HG02973 (cell line): ENCODE results near the gene DDX41.
"Not testable (repeated sequence)": the region's sequence is repeated elsewhere in the genome, so short reads cannot be mapped to it uniquely, and the experiment has no call there.

Experiments
- ATAC-seq: cut with Tn5 transposase; IDR thresholded peaks from one replicate; pipeline ENCODE4 v1.9.1; 2021; ENCODE audit warnings: moderate library complexity; ENCODE audit not compliant: unreplicated experiment

Gene DDX41

DNA sequence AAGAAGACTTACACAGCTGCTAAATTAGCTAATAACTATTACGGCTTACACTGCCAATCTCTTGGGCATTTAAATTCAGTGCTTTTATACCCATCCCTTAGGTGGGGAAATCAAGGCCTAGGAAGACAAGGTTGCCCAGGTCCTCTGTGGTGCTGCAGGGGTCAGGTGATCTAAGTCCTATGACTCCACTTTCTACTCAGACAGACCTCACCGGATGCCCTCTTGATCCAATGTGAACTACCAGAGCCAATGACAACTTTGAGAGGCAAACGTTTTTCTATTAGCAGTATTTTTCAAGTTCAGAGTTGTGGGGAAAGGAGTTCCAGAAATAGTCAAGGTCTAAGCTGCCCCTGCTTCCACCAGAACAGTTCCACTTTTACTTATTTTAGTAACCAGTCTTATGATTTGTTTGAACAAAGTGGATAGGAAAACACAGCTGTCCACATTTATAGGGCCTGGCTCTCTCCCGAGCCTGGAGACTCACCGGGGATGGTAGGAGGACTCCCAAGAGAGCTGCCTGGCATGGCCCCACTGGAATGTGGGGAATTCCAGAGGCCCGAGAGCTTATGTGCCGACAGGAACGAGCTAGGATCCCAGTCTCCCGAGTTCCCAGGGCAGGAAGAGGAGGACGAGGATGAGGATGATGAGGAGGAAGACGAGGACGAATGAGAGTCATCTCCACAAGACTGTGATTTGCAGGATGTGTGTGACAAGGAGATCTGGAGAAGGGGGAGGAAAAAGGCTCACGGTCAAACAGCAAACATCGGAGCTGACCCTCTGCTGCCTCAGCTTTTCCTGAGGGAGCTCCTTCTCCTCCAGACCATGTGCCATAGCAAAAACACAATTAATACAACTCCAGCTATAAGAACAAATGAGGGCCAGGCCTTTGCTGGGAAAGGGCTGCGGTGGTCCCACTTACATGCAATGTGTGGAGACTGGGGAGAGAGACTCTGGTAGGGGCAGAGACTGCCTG is 20.9 kb upstream of the DDX41 start:
- ATAC-seq, result no peak

DNA sequence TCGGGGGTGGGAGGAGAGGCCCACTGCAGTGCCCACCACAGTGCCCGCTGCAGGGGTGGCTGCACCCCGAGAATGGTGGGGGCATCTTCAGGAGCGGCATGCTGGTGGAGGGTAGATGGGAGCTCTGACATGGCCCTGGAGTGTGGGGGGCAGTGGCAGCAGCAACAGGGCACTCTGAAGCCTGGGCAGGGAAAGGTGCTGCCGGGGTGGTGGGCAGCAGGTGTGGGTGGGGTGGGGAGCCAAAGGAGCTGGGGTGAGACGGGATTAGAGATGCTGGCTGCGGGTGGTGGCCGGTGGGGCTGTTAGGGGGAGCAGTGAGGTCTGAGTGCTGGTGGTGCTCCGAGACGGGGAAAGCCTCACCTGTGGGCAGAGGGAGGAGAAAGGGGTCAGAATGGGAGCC is 19.6 kb upstream of the DDX41 start:
- ATAC-seq, result no peak

GRCh38 chr5:177535125-177535524 is 18.4 kb upstream of the DDX41 start:
- ATAC-seq, result no peak

DNA sequence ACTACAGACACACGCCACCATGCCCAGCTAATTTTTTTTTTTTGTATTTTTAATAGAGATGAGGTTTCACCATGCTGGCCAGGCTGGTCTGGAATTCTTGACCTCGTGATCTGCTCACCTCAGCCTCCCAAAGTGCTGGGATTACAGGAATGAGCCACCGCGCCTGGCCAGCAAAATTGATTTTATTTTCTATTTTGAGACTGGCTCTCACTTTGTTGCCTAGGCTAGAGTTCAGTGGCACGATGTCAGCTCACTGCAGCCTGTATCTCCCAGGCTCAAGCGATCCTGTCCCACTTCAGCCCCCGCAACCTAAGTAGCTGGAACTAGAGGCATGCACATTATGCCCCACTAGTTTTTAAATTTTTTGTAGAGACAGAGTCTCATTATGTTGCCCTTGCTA is 17.7 kb upstream of the DDX41 start:
- ATAC-seq, result not testable (repeated sequence)

GRCh38 chr5:177531209-177531940 is 14.6 kb upstream of the DDX41 start:
- ATAC-seq, result no peak

DNA sequence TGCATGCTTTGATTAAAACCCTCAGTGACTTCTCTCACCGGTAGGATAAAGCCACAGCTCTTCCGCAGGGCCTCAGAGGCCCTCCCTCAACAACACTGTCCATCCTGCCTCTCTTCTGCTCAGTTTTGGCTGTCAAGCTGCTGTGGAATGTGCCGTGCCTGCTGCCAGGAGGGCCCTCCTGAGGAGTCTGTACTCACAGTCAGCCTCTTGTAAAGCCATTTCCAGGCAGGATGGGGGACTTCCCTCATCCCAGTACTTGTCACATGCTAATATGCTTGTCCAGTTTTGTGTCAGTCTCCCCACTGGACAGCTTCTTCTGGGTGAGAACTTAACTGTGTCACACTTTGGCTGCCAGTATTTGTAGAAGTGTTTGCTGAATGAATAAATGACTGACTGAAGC is 13.9 kb upstream of the DDX41 start:
- ATAC-seq, result no peak

- no peak for ATAC-seq
Measured at GRCh38 chr5:177529247-177530203, 12.8 kb upstream of the DDX41 start.

DNA sequence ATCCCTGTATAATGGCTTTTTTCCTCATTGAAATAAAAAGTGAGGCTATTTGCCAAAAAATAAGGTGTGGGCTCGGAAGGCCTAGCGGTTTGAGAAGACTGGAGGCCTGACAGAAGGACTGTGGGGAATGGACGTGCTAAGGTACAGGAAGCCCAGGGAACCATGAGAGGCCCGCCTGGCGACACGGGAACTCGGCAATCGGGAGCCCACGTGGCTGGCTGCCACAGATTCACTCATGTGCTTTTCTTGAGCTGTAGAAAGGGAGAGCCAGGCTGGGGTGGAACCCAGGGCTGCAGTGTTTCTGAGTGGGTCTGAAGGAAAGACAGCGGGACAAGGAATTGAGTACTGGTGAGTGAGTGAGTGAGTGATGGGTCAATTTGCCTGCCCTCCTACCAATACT is 11.9 kb upstream of the DDX41 start:
- ATAC-seq, result no peak

DNA sequence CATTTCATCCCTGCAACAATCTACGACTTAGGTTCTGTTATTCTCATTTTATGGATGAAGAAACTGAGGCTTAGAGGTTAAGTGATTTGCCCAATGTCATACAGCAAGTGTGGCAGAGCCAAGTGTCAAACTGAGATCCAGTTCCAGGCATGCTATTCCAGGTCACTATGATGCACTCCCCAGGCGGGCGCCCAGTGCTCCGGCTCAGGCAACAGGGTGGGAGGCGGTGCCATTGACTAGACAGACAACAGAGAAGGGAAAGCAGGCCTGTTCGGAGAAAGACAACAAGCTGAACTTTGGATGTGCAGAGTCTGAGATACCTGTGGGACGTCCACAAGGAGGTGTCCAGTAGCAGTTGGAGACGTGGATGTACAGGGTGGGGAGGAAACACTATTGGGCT is 10.8 kb upstream of the DDX41 start:
- ATAC-seq, result no peak

DNA sequence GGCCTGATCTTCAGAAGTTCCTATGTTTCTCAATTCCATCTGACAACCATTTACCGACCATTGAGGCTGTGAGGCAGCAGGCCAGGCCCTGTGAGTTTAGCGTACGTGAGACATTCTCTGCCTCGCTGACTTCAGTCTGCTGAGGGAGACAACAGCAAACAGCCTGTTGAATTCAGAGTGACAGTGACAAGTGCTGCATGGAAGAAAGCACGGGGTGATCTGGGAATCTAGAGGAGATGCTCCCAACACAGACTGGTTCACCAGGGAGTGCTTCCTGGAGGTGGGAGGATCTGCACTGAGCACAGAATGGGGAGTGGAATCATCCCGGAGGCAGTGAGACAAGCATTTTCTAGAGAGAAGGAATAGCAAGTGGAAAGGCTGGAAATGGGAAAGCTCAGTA is 10.0 kb upstream of the DDX41 start:
- no peak for ATAC-seq

DNA sequence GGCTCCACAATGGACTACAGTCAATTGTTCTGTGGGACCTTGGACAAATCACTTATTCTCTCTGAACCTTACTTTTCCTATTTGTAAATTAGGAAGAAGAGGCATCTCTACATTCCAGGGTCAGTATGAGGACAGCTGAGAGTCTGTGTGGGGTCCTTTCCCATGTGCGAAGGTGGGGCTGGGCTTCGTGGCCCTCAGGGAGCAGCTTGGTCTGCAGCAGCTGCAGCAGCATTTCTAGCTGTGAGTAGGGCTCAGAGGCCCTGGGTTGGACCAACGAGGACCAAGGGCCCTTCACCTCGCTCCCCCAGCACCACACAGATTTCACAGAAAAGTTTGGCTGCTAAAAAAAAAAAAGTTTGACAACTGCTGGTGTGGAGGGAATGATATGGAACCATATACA is 9.4 kb upstream of the DDX41 start:
- no peak for ATAC-seq

DNA sequence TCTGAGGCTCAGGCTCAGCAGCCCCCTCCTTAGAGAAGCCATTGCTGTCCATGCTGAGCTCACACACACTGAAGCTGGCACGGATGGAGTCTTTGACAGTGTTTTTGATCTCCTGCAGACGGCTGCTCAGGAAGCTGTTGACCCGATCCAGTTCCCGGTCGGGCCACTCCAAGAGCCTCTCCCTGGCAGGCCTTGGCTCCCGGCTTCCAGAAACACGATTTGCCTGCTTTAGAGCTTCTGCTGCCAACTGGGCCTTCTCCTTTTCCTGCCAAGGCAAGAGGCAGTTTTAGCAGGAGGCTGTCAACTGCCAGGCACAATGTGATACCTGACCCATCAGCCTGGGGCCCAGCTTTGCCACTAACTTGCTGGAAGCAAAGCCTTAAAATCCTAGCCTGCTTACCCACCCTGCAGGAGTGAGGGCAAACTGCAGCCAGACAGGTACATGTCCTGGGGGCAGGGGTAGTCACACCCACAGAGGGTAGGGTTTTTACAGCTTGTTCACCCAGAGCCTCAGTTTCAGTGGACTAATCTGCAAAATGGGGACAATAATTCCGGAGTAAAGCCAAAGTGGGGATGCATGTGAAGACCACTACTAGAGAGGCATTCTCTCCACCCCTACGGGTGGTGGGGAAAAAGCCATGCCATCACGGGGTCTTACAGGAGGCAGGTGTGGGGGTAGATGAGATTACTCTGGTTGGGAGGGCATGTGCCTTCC is 8.3 kb upstream of the DDX41 start:
- no peak for ATAC-seq

DNA sequence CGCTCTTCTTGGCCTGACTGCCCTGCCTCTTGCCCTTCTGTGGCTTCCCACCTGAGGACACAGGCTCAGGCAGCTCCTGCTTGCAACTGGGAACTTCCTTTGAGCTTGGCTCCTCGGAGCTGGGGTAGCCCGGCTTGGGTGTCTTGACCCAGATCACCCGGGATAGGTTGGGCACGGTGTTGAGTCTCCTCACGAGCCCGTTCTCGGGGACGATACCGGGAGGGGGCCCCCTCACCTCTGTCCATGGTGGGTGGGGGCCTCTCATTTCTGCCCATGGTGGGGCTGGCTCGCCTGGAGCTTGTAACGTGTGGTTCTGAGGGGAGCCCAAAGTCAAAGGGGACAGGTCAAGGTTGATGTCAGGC is 7.8 kb upstream of the DDX41 start:
- no peak for ATAC-seq

DNA sequence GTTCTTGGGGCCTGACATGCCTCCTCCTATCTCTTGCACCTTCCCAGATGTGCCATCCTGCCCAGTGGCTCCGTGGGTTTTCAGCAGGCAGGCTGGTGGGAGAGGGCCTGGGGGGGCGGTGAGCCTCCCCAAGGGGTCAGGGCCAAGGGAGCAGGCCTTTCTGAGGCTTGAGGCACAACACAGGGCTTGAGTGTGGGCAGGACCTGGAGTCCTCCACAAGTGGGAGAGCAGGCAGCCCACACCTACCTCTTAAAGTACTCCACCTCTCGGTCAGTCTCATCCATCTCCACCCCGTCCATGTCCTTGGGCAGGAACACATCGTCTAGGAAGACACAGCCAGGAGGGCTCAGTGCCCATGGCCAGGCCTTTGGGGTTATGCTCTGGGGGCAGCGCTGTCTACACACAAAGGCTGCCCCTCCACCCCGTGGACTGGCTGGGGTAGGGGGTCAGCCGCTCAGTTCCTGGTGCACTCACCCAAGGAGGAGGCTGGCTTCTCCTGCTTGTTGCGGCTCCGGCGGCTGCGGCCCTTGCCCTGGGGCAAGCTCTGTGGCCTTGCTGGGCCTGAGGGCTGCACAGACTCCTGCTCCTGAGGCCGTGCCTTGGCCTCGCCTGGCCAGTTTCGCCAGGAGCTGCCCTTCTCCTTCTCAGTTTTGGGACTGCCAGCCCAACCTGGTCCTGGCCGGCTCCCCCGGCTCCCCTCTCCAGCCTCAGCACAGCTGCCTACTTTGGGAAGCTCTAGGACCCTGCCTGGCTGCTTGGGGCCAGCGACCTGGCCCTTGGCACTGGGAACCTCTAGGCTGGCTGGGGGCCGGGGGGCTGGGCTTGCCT is 7.2 kb upstream of the DDX41 start:
- ATAC-seq, result no peak

DNA sequence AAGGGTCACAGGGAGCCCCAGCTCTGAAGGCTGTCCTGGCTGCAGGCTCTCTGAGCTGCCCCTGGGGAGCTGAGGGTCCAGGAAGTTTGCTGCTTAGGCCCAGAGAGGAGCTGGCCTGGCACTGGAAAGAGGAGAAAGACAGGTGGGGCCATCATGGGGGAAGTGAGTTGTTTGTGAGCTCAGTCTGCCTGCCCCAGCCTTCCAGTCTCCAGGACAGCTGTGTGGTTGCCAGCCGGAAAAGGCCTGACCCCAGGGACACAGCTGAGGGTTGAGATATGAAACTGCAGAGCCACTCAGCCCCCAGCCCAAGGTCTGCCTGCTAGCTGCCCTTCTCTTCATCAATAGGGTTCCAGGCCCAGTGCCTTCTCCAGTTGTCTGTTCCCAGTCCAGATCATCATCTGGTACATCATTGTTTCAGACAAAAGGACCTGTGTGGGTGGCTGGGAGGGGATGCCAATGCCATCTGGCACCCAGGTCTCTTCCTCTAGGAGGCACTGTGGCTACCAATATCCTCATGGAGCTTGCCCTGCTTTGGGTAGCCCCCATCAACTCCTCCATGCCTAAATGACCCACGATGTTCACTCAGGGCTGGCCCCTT is 4.3 kb upstream of the DDX41 start:
- no peak for ATAC-seq

DNA sequence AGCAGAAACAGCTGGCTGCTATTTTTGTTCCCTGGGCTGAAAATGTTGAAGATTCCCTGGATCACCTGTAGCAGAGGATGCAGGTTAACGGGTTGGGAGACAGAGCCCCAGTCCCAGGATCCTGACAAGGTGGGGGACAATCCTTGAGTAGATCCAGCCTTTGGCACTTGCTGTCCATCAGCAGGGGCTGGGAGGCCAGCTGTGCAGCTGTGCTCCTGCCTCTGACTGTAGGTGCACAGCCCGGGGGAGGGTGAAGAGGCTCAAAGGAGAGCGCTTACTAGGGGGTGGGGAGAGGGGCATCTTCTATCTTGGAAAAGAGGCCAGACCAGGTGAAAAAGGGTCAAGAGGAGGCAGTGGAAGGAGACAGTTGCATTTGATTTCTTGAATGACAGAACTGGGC is 3.5 kb upstream of the DDX41 start:
- no peak for ATAC-seq

DNA sequence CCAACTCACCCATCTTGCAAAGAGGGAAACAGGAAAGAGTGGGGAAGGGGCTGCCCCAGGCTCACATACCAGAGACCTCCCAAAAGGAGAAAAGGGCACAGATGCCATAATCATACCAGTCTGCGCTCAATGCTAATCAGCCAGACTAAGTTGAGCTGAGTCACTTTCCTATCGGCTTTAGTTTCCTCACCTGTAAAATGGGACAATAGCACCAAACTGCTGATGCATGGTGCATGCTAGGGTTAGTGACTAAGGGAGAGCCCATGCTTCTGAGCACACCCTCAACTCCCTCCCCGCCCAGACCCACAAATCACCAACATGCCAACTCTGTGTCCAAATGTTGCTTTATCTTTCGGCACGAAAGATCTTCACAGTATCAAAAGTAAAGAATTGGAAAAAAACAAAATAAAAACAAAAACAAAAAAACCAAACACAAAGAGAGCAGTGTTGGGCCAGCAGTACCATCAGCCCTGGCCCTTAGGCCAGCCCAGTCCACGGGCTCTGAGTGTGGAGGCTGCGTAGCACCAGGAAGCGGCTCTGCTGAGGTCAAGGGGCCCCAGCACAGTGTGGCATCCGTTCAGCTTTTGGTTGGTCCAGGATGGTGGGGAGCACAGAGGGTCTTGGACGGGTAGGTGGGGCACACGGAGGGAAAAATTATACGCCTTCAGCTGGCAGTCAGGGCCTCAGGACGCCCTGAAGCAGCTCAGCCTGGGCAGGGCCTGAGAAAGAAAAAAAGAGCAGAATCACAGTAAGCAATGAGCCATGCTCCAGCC is 2.9 kb upstream of the DDX41 start:
- no peak for ATAC-seq

DNA sequence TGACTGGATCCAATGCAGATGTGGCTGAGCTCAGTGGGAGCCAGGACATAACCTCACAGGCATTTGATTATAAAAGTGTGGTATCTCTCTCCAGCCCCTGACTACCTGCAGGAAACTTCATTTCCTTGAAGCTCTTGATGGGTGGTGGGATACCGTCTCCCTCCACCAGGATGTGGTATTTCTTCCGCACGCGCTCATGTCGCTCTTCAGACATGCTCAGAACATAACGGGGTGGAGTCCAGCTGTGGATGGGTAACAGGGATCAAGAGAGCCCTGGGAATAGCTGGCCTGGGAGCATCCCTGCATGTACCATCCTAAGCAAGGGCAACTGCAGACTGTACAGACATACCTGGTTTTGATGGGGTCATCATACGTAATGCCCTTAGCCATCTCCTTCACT is 1.2 kb downstream of the DDX41 start:
- ATAC-seq, result no peak

DNA sequence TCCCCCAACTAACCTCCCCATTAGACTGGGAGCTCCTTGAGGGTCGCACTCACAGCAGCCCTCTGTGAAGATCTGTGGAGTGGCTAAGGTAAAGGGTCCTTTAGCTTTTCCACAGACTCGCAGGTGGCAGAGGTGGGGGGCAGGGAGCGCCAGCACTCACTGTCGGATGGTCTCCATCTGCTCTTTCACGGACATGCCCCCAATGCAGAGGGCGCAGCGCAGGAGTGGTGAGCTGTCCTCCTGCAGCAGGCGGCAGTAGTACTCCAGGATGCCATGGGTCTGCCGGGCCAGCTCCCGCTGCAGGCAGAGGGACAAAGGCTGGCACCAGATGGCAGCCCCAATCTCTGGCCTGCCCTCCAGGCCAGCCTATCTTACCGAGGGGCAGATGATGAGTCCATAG is 2.2 kb downstream of the DDX41 start:
- no peak for ATAC-seq
